Loucy (cell line): ENCODE data around the gene ZNF75A.

Experiments
- EZH2phosphoT487 ChIP-seq: fragments of 200-600 bp; IDR thresholded peaks from 2 replicates; pipeline ENCODE4 v1.6.1; 2018; ENCODE audit warnings: antibody characterized with exemption, mild to moderate bottlenecking, moderate library complexity, borderline replicate concordance
- TF ChIP-seq, protein P1 (sequence below): fragments of 200-600 bp; sonication (generic); conservative IDR thresholded peaks from 2 replicates; pipeline ENCODE4 v1.5.1; 2014; ENCODE audit warnings: mild to moderate bottlenecking, antibody characterized with exemption, low read length

DNA sequence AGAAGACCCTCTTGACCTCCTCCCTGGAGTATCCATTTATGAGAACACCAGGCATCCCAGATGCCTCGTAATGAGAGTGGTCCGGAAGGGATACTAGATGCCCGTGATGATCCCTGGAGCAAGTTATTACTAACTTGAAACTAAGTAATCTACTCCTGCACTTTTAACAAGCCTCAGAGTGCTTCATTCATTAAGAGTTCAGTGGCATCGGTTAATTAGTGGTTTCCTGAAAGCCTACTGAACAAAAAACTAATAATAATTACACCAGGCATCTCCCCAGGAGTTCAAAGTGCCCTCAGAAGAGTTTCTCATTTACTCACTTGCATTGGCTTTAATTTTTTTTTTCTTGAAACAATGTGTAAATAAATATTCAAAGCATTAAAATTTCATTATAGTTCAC lies 22.2 kb downstream of the ZNF75A start:
- TF ChIP-seq, protein P1, sequence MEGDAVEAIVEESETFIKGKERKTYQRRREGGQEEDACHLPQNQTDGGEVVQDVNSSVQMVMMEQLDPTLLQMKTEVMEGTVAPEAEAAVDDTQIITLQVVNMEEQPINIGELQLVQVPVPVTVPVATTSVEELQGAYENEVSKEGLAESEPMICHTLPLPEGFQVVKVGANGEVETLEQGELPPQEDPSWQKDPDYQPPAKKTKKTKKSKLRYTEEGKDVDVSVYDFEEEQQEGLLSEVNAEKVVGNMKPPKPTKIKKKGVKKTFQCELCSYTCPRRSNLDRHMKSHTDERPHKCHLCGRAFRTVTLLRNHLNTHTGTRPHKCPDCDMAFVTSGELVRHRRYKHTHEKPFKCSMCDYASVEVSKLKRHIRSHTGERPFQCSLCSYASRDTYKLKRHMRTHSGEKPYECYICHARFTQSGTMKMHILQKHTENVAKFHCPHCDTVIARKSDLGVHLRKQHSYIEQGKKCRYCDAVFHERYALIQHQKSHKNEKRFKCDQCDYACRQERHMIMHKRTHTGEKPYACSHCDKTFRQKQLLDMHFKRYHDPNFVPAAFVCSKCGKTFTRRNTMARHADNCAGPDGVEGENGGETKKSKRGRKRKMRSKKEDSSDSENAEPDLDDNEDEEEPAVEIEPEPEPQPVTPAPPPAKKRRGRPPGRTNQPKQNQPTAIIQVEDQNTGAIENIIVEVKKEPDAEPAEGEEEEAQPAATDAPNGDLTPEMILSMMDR, result no peak
- no peak for TF ChIP-seq EZH2phosphoT487
